Posterior vena cava (tissue), 2 donors: ENCODE data around the gene VWA8. TPM values are rescaled to one million over a fixed set of nuclear protein-coding genes. Genes with fewer than 3 reads are reported as not detected.

ENCODE experiments used
- DNase-seq: peaks from one replicate; pipeline ENCODE4 v3.0.0-alpha.2; 2020; ENCODE audit warnings: low spot score
- intact Hi-C, 2 donors: fragments of 100-400 bp; cut with DNase I; formaldehyde crosslinking; loops; one replicate each; pipeline versions ENCODE4 v1.14.1 to v1.14.2; 2022 to 2023
- total RNA-seq, 2 donors: library from RNA; stranded (reverse); fragmentation: NEBNext Ultra II Directional; extraction: Animal tissue kit (Norgen Biotek cat#: 25700); gene quantifications; one replicate each; pipeline ENCODE4 v1.2.1, GENCODE V29; 2021
- donor health status: DM: yes; HTN: yes; CAD: no.
- donor health status: DM: yes; HTN: yes; CAD: no.

The VWA8 gene
- total RNA-seq, 2 donors from 2014 or later = 16.6 to 17.5 TPM

DNA sequence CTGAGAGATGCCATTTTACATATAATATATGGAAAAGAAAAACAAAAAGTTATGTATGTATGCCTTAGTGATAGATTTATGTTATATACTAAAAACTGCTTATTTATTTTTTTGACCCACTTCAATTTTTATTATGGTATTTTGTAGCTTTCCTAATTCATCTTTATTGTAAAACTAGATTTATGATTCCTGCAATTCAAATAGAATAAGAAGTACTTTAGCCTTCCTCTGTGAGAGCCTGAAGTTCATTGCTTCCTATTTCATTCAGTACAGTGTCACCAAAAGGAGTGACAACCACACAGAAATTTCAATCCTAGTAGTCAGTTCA, 345.4 kb downstream of the VWA8 start:
- intact Hi-C loops = no loop called here

DNA sequence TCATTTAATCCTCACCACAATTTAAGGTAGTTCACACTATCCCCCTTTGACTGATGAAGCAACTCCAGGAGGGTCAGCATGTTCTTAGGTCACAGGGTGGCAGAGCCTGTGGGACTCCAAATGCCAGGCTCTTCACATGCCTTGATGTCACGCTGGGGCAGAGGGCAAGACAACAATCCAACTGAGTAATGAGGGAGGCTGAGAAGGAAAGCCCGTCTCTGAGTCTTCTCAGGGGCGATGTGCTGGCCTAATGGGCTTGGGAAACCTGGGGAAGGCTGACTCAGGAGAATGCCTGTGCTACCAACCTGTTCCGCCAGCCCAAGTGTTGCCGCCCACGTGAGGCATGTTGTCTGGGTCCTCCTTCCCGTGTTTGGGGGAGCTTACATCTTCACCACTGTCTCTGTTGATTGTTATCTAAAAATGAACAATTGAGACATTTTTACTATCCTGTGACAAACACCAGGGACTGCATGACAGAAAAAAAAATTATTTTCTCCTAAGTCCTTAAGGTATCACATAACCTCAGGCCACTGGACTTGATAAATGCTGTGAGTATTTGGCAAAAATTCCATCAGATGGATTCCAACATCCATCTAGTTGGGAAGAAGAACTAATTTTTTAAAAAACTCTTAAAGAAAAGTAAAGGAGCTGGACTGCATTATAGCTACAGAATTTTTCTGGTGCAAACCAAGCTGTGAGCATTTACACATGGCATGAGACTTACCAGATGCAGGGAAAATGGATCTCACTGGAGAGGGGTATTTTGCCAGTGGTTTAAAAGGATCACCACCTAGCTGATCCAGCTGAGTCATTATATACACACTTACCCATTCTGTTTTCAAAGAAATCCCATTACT, 346.0 kb downstream of the VWA8 start:
- no peak for DNase-seq
- intact Hi-C loops = no loop called here

More for the DNA sequence above, 345.4 kb downstream of the VWA8 start:
- no peak for DNase-seq

DNA sequence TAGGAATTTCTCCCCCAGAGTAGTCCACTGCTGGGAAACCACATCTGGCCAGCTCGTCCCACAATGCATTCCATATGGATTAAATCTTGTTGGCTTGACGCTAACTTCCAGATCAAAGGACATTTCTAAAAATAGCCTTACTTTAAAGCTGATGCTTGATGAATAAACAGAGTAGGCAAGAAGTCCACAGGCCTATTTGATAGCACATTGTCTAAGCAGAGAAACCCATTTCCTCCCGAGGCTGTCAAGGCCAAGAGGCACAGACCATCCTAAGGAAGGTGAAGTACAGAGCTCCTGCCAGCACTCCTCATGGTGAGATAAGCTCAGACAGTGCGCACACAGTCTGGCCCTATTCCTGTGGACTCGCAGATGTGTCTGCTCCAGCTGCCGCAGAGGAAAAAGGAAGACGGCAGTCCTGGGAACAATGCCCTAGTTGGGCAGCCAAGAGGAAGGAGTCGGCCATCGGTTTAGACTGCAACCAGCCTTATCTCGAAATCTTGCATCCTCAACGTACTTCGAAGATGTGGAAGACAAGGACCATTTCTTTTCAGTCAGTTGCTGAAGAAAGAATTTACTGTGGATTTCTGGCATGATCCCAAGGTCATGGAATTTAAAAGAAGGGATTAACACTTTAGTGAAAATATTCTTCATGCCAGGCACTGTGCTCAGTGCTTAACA, 346.8 kb downstream of the VWA8 start:
- DNase-seq = peak; percentile 87
- intact Hi-C loops = no loop called here

DNA sequence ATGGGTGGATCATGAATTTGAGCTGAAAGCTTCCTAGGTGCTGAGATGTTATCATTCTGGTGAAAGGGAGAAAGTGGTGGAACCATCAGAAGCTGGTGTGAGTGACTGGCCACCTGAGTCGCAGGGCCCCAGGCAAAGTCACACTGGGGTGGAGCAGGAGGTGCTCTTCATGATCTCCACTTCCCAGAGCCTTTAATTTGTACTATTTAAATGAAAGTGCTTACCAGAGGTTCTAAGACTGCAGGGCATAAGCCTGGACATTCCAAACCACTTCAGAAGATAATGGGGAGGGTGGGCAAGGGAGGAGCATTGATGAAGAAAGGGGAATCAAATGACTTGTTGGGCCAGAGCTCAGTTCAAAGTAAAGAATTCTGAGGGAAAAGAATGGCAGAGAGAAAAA, 347.4 kb downstream of the VWA8 start:
- intact Hi-C loops = no loop called here

DNA sequence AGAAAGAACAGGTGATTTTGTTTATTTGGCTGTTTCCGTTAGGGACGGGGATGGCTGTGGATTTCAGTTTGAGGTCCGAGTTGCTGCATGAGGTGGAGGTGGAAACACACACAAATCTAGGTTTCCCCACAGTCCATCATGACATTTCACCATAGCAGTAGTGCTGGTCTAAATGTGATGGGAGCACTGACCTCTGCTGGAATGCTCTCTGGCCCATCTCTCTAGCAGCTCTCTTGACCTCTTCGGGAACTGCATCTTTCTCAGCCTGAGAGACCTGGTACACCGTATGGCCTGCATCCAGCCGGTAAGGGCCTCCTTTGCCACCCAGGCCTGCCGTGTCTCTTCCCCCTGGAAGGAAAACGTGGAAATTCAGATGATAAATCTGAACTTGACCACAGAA, 349.5 kb downstream of the VWA8 start:
- intact Hi-C loops = no loop called here
- no peak for DNase-seq

More for the DNA sequence above, 347.4 kb downstream of the VWA8 start:
- no peak for DNase-seq

DNA sequence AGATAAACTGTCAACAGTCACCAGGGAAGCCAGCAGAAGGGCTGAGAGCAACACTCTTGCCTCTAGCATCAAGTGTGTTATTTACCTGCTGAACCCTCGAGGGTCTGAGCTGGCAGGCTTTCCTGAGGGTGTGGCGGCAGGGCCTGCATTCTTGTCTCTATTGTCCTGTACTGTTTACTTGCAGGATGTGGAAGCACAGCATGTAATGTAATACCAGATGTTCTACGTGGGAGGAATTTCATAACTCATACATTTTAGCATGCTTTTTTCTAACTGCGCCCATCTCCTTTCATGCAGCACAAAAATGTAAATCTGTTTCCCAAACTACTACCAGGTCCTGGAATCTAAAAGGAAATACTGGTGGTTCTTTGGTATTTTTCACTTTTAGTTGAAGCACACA, 350.5 kb downstream of the VWA8 start:
- intact Hi-C loops = no loop called here
- DNase-seq = no peak

DNA sequence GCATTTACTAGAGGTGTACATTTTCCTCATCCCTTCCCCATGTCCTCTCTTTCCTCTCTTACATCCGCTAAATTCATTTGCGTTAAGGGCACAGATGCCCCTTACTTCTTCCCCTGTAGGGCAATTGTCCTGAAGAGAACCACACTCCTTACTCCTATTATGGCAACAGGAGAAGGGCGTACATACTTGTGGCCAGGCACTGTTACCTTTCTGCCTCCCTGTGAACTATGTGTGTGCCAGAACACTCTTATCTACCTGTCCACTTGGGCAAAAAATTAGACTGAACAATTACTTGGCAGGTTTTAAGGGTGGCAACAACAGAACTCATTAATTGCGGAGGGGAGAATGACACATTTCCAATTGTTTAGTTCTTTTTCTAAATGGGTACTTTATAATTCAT, 351.1 kb downstream of the VWA8 start:
- DNase-seq = no peak
- intact Hi-C loops = no loop called here

DNA sequence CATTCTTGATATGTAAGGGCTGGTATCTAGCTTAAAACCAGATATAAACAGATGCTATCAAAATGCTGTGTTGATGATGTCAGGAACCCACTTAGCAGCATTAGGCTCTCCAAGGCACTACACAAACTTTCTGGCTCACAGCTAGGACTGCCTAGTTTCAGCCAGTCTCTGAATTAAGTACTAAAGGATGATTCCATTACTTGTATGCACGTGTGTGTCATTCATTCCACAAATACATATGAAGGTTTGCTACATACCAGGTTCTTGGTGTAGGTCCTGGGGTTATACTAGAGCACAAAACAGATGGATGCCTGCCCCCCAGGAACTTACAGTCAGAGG, 352.1 kb downstream of the VWA8 start:
- no peak for DNase-seq
- intact Hi-C loops = no loop called here

DNA sequence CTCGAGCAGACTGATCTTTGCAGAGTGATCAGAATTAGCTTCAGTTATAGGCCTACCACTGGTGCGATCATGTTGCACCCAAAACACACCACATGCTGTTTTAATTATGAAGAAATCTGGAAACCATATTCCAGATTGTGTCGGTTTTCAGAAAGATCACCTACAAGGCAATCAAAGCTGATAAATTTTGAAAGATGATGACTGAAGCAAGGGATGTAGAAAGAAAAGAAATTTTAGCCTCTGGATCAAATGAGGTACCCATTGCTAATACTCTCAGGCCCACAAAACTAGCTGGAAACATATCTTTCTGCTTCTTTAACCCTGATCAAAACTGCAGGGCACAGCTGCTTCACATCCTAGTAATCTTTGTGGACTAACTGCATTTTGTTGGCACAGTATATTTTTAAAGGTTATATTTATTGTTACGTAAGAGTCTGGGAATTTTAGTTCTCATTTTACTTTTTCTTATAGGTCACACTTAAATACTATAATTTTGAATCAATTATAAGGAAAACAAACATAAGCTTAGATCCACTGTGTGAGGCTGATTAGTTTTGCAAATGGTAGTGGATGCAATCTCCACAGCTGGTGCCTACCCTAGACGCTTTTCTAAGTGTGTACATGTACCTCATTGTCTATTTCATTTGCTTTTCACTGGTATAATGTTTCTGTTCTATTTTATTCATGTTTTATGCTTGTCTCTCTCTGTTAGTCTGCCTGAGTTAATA, 352.6 kb downstream of the VWA8 start:
- no peak for DNase-seq
- intact Hi-C loops = no loop called here

DNA sequence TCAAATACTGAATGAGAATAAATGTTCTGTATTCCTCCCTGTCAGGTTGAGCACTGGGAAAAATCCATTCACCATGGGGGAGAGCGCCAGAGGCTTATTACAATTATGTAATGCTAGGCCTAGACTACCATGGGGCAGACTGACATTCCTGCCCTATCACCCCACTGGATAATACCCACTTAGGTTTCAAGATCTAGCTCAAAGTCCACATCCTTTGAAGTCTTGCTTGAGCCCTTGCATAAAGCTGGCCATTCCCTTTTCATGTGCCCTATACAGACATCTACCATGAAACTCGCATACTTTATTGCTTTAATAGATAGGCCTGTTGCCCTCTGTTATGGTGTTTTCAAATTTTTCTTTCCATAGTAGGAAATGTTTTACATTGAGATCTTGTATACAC, 354.3 kb downstream of the VWA8 start:
- no peak for DNase-seq
- intact Hi-C loops = no loop called here

DNA sequence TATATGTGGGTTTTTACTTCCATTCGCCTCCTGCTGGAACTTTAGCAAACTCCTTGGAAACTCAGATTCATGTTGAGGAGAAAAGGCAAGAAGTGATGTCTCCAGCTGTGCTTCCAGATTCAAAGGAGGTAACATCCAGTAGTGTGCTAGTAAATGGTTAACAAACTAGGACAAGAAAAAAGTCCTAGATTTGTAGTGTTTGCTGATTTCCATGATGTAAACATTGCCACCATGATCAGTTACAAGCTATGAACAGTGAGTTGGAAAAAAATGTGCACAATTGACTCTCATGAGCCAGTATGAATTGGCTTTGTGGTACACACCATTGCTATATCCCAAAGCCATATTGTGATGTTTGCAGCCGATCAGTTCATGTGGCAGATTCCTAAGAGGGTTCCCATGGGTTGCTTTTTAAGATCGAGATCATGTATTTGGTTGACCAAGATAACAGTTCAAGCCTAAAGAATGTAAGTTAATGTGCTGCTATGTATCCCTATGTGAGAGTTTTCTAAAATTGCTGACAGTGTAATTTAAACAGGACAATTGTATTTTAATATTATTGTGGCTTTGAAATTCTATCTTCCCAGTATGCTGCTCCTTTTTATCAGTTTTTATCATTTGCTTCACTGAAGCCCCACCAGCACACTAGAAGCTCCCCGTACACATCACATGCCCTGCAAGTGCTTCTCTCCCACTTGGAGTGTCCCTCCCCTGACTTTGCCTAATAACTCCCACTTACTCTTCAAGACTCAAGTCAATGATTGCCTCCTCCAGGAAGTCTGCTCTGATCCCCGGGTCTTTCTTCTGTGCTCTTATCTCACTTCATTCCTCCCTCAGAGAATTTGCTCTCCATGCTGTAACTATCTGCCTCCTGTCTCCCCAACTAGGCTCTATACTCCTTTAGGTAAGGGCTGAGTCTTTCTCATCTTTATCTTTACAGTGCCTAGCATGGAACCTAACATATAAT, 355.3 kb downstream of the VWA8 start:
- intact Hi-C loops = no loop called here
- DNase-seq = no peak

DNA sequence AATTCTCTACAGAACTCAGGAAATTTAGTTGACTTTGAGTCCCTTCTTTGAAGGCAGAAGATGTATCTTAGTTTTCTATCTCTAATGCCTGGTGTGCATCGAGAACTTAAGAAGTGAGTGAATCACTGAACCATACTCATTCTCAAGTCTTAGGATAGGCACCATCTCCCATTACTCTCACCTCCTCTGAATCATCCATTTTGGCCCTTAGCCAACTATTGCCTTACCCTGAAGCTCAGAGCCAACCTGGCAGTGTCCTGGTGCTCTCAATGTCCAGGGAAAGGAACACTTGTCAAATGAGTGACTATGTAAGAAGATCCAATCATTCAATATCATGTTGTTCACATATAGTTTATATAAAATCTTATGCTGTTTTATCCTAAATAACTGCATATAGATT, 357.0 kb downstream of the VWA8 start:
- intact Hi-C loops = no loop called here
- no peak for DNase-seq

DNA sequence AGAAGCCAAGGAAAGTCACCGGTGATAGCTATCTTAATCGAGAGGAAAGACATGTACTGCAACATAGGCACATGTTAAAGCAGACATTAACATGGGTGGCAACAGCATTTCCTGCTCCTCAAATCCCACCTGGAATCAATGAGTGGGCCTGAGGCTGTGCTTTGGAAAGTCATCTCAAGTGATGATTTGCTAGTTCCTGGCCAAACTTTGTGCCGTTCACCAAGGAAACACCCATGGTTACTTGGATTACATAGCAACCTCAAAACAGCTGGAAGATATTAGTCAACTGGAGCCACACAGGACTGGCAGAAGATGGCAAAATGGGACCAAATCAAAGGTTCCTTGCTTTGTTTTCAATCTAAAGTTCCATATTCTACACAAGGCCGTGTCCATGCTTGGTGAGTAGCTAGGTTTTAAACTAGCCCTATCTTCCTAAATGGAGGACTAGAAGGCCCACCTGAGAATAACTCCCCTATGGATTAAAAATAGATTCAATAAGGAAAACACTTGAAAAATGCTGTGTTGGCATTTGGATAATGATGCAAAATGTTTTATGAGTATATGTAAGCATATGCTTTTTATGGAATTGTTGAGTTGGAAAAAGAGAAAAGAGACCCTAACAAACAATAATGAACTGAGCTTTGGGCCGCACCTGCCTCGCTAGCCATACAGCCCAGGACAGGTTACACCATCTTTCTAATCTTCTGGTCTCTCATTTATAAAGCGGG, 359.0 kb downstream of the VWA8 start:
- no peak for DNase-seq
- intact Hi-C loops = no loop called here

DNA sequence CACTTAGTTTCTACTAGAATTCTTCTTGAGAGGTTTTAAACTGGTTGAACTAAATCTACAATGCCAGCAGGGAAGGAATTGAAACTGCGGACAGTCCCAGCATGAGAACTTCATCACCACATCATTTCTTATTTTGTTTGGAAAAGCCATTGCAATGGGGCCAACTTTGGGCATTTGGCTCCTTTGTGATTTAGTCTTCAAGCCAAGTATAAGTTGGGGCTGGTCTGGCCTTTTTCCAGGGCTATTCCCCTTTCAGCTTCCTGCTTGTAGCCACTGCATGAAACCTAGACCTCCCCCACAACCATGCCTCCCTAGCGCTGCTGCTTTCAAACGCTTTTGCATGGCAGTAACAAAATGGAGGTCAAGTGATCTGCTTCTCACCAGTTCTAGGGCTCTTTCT, 361.3 kb downstream of the VWA8 start:
- intact Hi-C loops = no loop called here
- no peak for DNase-seq

DNA sequence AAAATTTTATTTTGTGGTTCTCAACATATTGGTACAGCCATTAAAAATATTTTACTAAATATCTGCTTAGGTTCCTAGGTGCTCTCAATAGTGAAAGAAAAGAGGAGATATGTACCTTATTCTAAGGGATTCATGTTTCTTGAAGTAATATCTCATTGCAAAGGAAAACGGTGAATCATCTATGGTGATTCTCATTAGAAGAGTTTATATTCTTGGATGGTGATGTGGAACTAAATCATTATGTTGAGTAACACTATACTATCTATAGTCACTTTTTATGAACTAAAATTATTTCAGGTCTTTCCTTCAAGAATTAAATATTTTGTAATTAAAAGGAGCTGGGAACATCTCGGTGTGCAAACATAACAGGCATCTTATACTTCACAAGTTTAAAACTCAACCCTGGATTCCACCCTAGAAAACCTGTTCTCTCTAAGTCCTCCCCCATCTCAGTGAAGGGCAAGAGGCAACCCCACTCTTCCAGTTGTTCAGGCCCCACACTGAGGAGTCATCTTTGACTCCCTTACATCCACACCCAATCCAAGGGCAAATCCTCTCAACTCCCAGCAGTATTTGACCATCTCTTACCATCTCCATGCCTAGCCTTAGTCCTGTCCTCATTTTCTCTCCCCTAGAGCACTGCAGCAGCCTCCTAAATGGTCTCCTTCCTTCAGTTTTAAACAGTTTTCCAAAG, 363.4 kb downstream of the VWA8 start:
- DNase-seq = no peak
- intact Hi-C loops = no loop called here

DNA sequence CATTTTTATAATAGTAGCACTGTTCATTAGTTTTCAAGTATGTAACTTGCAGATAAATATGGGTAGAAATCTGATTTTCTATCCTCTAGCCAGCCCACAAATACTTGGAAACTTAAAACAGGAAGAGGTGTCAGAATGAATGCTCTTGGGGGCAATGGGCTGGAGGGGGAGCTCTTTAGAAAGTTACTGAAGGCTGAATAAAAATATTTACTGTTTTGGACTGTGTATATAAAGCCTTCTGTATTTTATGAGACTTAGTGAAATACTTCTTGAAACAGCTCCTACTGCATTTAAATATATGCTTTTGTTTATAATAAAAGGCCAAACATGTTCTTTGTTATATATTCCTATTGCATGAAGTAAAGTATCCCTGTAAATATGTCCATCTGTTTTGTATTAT, 364.7 kb downstream of the VWA8 start:
- intact Hi-C loops = no loop called here

DNA sequence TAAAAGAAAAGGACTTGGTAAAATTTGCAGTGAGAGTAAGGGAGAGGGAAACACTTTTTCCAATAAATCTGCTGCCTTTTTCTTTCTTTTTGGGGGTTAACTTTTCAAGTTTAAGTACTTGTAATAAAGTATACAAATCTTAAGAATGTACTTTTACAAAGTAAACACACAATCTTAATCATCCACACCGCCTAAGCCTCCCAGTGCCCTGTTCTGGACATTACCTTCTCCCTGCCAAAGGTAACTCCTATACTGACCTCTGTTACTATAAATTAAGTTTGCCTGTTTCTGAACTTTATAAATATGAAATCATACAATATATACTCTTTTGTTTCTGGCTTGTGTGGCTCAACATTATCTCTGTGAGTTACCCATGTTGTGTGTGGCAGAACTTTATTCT, 365.6 kb downstream of the VWA8 start:
- DNase-seq = no peak
- intact Hi-C loops = no loop called here

More for the DNA sequence above, 364.7 kb downstream of the VWA8 start:
- no peak for DNase-seq

DNA sequence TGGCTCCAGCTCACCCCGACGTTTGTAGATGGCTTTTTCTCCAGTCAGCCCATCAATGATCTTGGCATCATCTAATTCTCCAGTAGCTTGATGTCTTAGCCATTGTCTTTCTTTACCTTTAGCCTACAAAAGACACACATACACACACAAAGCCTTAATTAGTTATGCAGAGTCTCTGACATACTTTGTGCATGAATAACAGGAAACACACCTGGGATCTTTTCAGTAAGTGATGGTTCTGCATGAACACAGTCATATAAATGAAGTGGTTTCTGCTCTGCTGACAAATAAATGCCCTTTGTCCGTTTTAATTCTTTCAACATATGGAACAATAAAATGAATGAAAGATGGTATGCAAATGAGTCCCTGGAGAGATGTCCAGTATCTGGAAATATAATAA, 370.3 kb downstream of the VWA8 start:
- intact Hi-C loops = no loop called here

More for the DNA sequence above, 370.3 kb downstream of the VWA8 start:
- DNase-seq = no peak
